ENCODE results near the gene CEP135.
"Not testable (repeated sequence)": the region's sequence is repeated elsewhere in the genome, so short reads cannot be mapped to it uniquely, and the experiment has no call there.

CEP135 gene

GRCh38 chr4:55948726-55949481, at the start of gene CEP135:
Gene CEP135, plus strand, starts transcription at chr4:55948945. Its CDS starts 3,186 bp downstream, at chr4:55952131.
- DNase-seq (ENCODE audit: low spot score), result peak; percentile 84

- DNase-seq (ENCODE audit: low spot score), result no peak
These were observed 46.1 kb upstream of the CEP135 start for GRCh38 chr4:55902677-55903076.

GRCh38 chr4:55903577-55903976, 45.2 kb upstream of the CEP135 start:
- no peak for DNase-seq (ENCODE audit: low spot score)

GRCh38 chr4:55904576-55904975, 44.2 kb upstream of the CEP135 start:
- no peak for DNase-seq (ENCODE audit: low spot score)

GRCh38 chr4:55906323-55906722, 42.4 kb upstream of the CEP135 start:
- no peak for DNase-seq (ENCODE audit: low spot score)

- DNase-seq (ENCODE audit: low spot score), result no peak
These were observed 41.8 kb upstream of the CEP135 start for GRCh38 chr4:55906989-55907388.

GRCh38 chr4:55907469-55907868, 41.3 kb upstream of the CEP135 start:
- DNase-seq (ENCODE audit: low spot score), result no peak

- no peak for DNase-seq (ENCODE audit: low spot score)
These were observed 38.6 kb upstream of the CEP135 start for GRCh38 chr4:55910140-55910539.

- DNase-seq (ENCODE audit: low spot score), result no peak
These were observed 36.5 kb upstream of the CEP135 start for GRCh38 chr4:55912249-55912648.

- no peak for DNase-seq (ENCODE audit: low spot score)
These were observed 28.2 kb upstream of the CEP135 start for GRCh38 chr4:55920571-55920970.

GRCh38 chr4:55921093-55921492, 27.7 kb upstream of the CEP135 start:
- no peak for DNase-seq (ENCODE audit: low spot score)

GRCh38 chr4:55925241-55925640, 23.5 kb upstream of the CEP135 start:
- DNase-seq (ENCODE audit: low spot score), result no peak

- DNase-seq (ENCODE audit: low spot score), result no peak
These were observed 22.1 kb upstream of the CEP135 start for GRCh38 chr4:55926610-55927009.

- DNase-seq (ENCODE audit: low spot score), result no peak
These were observed 20.8 kb upstream of the CEP135 start for GRCh38 chr4:55927803-55928437.

- DNase-seq (ENCODE audit: low spot score), result no peak
These were observed 19.9 kb upstream of the CEP135 start for GRCh38 chr4:55928846-55929245.

- no peak for DNase-seq (ENCODE audit: low spot score)
These were observed 17.7 kb upstream of the CEP135 start for GRCh38 chr4:55931043-55931442.

- peak; percentile 12 for DNase-seq (ENCODE audit: low spot score)
These were observed 16.9 kb upstream of the CEP135 start for GRCh38 chr4:55931833-55932232.

GRCh38 chr4:55932511-55932910, 16.2 kb upstream of the CEP135 start:
- no peak for DNase-seq (ENCODE audit: low spot score)

GRCh38 chr4:55933611-55934010, 15.1 kb upstream of the CEP135 start:
- DNase-seq (ENCODE audit: low spot score), result no peak

GRCh38 chr4:55935907-55936306, 12.8 kb upstream of the CEP135 start:
- DNase-seq (ENCODE audit: low spot score), result not testable (repeated sequence)

GRCh38 chr4:55938481-55938880, 10.3 kb upstream of the CEP135 start:
- no peak for DNase-seq (ENCODE audit: low spot score)

GRCh38 chr4:55939421-55939820, 9.3 kb upstream of the CEP135 start:
- DNase-seq (ENCODE audit: low spot score), result no peak

GRCh38 chr4:55941881-55942396, 6.8 kb upstream of the CEP135 start:
- no peak for DNase-seq (ENCODE audit: low spot score)

Data from hepatic stellate cell (primary cell).